Raji (cell line): Measurements from ENCODE around the gene MTHFSD.

Source experiments
- POLR2A ChIP-seq: IDR thresholded peaks from 2 replicates; pipeline ENCODE4 v1.6.1; 2011; ENCODE audit warnings: low read depth, low read length, control low read depth; ENCODE audit not compliant: insufficient read depth

Gene MTHFSD, protein sequence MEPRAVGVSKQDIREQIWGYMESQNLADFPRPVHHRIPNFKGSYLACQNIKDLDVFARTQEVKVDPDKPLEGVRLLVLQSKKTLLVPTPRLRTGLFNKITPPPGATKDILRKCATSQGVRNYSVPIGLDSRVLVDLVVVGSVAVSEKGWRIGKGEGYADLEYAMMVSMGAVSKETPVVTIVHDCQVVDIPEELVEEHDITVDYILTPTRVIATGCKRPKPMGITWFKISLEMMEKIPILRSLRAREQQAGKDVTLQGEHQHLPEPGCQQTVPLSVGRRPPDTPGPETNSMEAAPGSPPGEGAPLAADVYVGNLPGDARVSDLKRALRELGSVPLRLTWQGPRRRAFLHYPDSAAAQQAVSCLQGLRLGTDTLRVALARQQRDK

DNA sequence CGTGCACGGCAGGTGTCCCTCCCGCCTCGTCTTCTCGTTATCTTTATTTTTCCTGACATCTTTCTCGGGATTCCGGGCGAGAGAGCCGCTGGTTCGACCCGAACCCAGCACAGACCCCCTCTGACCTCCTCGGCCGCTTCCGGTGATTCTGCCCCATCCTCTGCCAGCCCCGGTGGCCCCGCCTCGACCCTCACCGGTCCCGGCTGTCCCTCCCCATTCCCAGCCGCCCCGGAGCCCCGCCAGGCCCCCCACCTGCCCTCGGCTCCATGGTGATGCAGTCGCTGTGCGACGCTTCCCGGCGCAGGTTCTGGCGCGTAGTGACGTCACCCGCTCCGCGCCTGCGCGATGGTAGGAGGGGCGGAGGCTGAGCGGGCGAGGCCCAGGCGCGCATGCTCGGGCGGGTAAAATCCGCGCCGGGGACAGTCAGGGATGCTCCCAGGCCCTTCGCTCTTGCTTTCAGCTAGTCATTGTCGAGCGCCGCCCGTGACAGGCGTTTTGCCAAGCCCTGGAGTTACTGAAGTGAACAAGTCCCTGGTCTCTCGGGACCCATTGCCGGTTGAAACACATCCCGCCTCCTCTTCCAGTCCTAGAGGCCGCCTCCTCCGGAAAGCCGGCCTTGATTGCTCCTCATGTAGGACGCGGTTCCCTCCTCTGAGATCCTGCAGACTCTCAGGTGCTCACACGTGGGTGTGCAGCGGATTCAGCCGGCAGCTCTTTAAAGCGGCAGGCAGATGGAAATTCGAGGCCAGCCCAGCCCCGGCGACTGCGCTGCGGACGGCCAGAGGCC, at the start of gene MTHFSD:
Gene MTHFSD (minus strand): TSS at position 319 of the 787 bp plus-strand sequence. CDS start 51 bp downstream, at position 268.
- peak; percentile 95 for TF ChIP-seq POLR2A

DNA sequence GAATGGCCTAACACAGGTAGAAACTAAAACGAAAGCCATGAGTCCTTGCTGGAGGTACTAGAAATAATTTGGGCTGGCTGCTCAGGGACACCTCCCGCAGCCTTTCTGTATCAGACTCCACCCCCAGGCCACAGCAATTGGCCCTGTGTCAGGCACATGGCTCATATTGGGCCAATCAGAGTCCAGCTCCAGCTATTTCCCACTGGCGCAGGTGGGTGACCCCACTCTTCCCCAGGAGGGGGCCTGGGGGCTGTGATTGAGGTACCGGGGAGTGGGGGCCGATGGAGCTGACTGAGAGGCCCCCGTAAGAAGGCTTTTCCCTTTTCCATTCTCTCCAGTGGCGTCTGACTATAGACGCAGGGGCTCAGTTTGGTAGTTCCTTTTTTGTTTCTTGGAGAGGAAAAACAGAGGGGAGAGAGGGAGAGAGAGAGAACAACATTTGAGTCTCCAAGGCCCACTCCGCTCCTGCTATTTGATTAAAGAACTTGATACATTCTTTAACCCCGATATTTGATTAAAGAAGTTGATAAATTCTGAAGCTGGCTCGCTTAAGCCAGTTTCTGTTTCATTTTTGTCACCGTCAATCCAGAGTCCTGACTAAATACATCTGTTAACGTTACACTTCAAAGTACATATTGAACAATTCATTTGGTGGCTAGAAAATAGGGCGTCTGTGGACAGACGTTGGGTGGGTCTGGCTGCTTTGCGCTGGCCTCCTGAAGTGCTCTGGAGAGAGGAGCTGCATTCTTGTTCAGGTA, 49.6 kb upstream of the MTHFSD start:
- TF ChIP-seq POLR2A, result no peak

DNA sequence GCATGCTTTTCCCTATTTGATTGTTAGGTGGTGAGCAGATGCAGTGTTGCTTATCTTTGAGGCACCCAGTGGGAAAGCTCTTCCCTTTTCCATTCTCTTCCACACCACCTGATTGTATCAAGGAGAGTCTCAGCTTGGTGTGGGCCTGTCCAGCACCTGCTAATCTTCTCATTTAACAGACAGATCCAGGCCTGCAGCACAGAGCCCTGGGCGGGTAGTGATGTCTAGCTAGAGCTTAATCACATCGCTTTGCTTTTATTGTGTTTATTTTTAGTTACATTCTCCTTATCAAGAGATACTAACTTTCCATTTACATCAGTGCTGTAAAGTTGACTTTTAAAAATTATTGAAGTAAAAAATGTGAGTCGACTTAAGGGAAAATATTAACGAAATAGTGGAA, 47.5 kb upstream of the MTHFSD start:
- no peak for TF ChIP-seq POLR2A

DNA sequence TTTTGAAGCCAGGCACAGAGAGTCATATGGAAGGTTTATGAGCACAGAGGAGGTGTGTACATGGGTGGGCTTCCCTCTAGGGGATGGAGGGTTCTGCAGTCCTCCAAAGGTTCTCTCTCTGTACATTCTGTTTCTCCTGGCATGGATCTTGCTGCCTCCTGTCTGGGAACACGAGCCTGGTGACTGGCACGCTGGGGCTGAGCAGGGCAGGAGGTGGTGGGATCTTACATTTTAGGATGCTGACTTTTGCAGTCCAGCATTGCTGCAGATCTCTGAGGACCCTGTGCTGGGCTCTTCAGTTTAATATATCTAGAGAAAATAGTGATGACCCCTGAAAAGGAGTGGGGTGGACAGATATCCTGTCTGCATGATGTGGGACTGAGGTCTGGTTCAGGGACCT, 46.3 kb upstream of the MTHFSD start:
- TF ChIP-seq POLR2A, result no peak

DNA sequence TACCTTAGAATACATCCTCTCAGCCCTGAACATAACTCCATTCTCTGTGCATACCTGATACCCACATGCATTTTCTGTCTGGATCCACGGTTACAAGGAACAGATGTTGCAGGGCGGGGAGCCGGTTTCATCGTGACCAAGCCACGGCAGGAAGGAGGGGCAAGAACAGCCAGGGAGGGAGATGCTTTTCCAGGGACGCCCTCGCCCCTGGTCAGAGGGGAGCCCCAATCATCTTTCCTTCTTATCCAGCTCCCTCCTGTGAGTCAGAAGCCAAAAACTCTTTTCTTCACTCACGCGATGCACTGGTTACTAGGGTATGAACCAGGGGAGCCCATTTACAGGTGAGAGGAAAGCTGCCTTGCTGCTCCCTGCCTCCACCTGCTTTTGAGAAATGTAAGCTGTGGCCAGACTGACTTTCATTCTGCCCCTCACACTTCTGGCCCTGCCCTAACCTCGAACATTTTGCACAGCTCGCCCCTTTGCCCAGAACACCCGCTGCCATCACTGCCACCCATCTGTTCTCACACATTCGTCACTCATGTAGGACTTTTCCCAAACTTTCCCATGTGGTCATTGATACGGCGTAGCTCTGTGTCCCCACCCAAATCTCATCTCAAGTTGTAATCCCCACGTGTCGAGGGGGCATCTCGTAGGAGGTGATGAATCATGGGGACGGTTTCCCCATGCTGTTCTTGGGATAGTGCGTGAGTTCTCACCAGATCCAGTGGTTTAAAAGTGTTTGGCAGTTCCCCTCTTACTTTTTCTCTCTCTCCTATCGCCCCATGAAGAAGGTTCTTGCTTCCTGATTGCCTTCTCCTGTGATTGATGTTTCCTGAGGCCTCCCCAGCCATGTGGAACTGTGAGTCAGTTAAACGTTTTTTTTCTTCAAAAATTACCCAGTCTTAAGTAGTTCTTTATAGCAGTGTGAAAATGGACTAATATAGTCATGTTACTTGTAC, 43.9 kb upstream of the MTHFSD start:
- TF ChIP-seq POLR2A, result no peak

DNA sequence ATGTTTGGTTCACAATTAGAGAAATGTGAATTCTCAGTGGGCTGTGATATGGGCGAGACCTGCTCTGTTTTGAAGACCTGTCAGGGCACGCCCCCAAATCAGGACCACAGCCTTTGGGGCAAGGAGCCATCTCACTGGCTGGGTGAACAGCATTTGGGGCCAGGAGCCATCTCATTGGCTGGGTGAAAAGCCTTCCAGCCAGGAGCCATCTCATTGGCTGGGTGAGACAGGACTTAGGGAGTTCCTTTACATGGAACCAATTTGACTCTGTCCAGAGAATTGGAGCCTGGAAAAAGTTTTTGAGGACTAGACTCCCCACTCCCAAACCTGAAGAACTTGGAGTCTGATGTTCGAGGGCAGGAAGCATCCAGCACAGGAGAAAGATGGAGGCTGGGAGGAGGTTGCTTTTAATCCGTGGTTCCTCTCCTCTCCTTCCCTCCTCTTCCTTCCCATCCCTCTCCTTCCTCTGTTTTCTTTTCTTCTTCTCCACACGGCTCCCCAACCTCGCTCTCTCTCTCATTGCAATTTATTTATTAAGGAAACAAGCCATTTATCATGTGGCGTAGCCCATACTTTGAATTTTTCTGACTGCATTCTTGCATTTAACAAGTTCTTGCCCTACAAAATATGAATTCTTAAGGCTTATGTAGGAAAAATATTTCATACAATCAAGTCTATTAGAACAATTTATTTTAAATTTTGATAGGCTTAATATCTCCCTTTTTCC, 43.0 kb upstream of the MTHFSD start:
- no peak for TF ChIP-seq POLR2A

DNA sequence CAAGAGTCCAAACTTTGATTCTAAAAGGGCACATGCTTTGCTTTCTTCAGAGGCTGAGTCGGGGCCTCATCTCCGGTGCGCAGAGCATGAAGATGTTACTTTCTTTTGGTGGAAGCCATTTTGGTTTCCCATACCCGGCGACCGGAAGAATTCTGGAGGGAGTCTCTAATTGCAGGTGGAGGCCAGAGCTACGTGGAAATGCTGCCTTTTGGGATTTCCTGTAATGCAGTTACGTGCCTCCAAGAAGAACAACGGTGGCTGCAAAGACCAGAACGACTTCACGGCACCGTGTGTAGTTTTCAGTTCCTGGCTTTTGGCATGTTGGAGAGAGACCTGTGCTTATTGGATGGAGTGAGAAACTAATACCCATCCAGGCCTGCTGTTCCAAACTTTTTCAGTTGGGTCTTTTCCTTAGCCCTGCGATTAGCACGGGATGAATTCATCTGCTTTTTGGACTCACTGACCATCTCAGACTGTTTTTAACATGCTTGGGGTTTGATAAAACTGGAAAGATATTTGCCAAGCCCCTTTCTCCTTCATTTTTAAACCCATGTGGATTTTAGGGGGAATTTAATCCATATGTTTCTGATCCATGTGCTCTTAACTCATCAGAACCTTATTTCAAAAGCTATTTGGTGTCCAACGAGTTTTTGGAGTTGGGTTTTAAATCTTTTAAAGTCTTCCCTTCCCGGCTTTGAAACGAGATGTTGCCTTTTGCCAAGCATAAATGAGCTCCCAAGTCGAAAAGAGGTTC, 42.3 kb upstream of the MTHFSD start:
- TF ChIP-seq POLR2A, result no peak

DNA sequence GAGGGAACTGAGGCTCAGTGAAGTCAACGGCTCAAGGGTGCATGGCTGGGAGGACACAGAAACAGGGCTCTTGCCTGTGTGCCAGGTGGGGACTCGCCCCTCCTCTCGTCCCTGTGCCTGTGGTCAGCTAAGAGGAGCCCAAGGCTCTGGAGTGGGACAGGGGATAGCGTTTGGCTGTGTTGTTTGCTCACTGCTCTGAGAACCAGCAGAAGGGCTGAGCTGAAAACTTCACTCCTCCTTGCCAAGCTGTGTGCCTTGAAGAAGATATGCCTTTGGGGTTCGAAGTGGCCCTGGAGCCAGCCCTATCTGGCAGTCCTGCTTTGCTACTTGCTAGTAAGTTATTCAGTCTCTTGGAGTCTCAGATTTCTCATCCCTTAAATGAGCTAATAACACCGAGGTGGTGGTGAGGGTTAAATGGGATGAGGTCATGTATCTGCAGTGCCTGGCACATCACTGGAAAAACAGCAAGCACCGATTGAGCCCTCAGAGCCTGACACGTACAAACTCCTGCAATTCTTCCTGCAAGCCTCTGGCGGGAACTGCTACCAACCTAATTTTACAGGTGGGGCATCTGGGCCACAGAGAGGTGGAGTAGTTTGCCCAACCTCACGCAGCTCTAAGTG, 41.1 kb upstream of the MTHFSD start:
- no peak for TF ChIP-seq POLR2A

DNA sequence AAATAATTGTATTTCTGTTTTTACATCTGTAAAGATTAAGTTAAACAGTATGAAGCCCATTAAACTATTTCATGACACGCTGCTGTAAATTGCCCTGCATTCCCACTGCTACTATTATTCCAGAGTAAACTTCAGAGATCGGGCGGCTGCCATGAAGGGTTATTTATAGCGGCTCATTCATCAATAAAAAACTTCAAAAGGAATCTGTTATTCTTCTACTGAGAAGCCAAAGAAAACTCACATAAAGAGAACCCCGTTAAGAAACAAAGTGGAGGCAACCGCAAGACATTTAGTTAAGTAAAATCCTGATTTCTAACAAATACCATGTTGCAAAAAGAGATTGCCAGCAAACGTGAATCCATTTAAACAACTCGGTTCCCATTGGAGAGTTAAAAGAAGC, 39.7 kb upstream of the MTHFSD start:
- no peak for TF ChIP-seq POLR2A

DNA sequence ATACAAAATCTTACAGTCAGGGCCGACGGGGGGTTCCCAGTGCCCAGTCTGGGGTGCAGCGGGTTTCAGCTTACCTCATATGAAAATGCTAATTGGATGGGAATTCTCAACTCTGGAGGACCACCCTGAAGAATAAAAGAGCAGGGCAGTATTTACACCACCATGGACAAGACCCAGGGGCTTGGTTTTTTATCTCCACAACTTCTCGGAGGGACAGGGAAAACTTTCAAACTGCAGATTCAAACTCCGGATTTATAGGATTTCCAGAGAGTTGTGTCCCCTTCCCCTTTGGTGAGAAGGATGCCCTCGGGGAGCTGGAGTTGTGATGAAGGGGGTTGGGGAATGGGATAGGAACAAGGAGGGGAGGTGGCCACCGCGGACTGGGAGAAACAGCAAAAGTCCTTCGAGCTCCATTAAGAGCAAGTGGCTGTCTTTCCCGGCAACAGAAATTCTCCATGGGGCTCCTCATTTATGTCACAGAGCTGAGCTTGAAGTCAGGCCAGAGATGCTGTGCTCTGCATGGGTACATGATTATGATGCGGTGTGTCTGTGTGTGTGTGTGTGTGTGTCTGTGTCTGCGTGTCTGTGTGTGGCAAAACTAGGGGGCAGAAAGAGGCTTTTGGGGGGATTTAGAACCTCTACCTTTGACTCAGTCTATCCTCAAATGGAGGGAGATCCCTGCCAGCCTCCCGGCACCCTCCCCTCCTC, 39.0 kb upstream of the MTHFSD start:
- no peak for TF ChIP-seq POLR2A

DNA sequence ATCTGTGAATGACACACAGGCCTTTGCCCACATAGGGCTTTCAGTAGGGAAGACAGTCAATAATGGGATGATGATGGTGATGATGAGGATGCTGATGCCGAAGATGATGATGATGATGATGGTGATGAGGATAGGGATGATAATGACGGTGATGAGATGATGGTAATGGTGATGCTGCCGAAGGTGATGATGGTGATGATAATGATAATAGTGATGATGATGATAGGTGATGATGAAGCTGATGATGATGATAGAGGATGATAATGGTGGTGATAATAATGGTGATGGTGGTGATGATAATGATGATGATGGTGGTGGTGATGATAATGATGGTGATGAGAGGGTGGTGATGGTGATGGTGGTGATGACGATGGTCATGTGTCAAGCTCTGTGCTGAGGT, 36.2 kb upstream of the MTHFSD start:
- no peak for TF ChIP-seq POLR2A

DNA sequence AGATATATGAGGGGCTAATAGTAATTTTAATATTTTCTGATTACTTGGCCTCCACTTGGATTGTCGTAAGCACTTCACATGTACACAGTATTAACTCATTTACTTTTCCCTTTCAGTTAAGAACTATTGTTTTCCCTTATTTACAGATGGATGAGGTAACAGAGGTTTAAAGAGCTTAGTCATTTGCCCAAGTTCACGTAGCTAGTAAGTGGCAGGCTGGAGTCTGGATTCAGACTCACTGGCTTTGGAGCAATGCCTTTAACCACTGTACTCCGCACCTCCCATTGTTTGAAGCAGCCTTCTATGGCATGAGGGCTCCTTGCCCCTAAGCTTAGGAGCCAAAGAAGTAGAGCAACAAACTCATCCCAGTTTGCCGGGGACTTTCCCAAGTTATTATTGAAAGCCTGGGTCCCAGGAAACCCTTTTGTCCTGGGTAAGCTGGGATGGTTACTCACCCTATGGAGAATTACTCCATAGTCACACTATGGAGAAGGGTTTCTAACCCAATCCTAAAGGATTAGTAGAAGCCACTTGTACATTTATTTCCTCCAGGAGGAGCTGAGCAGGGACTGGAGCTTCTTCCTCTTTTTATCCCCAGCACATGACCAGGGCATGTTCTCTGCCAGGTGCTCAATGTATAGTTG, 35.6 kb upstream of the MTHFSD start:
- TF ChIP-seq POLR2A, result no peak
